Activated naive CD8-positive, alpha-beta T cell treated with anti-CD3 and anti-CD28 coated beads for 36 hours (primary cell): Measurements from ENCODE around the gene ASB8. TPM values are rescaled to one million over a fixed set of nuclear protein-coding genes. Genes with fewer than 3 reads are reported as not detected.

Source experiments
- DNase-seq: peaks from one replicate; pipeline ENCODE4 v3.0.0; 2021
- H3K27ac Mint-ChIP-seq: one replicate; pipeline ENCODE4 v1.8.0; 2022; ENCODE audit warnings: mild to moderate bottlenecking, moderate library complexity, mixed read lengths
- H3K27me3 Mint-ChIP-seq: one replicate; pipeline ENCODE4 v1.8.0; 2022; ENCODE audit warnings: mild to moderate bottlenecking, mixed read lengths
- H3K36me3 Mint-ChIP-seq: one replicate; pipeline ENCODE4 v1.8.0; 2021; ENCODE audit warnings: mild to moderate bottlenecking, mixed read lengths
- H3K4me1 Mint-ChIP-seq: one replicate; pipeline ENCODE4 v1.8.0; 2021; ENCODE audit warnings: mixed read lengths
- H3K4me3 Mint-ChIP-seq: one replicate; pipeline ENCODE4 v1.8.0; 2022; ENCODE audit warnings: mild to moderate bottlenecking, moderate library complexity, mixed read lengths
- H3K9me3 Mint-ChIP-seq: one replicate; pipeline ENCODE4 v1.8.0; 2022; ENCODE audit warnings: mixed read lengths
- total RNA-seq, 2 experiments: library from RNA; stranded (reverse); gene quantifications; one replicate each; pipeline ENCODE4 v1.2.3, GENCODE V29; 2021

The ASB8 gene
- total RNA-seq, 2 experiments from 2014 or later: 29.9 to 30.3 TPM

GRCh38 chr12:48187916-48188695 is 30.8 kb upstream of the ASB8 start:
- Mint-ChIP-seq H3K4me3 (no peak overlapping the region), H3K9me3 (no peaks in the 10 kb centered on the region)

GRCh38 chr12:48185181-48185919 is 28.0 kb upstream of the ASB8 start:
- Mint-ChIP-seq H3K9me3 (no peaks in the 10 kb centered on the region), H3K36me3 (no peaks in the 10 kb centered on the region), H3K27ac (no peak overlapping the region), H3K4me3 (peak overlapping the region; percentile 18), H3K27me3 (peaks cover 38% of the 10 kb centered on the region), H3K4me1 (peaks cover 22% of the 10 kb centered on the region)
- no peak for DNase-seq

More at GRCh38 chr12:48187916-48188695, 30.8 kb upstream of the ASB8 start:
- H3K36me3 Mint-ChIP-seq: no peaks in the 10 kb centered on the region
- H3K27me3 Mint-ChIP-seq: peaks cover 32% of the 10 kb centered on the region
- no peak for DNase-seq
- H3K27ac Mint-ChIP-seq: no peak overlapping the region
- H3K4me1 Mint-ChIP-seq: peaks cover 15% of the 10 kb centered on the region

GRCh38 chr12:48184549-48184922 is 27.2 kb upstream of the ASB8 start:
- Mint-ChIP-seq H3K27ac (no peak overlapping the region), H3K9me3 (no peaks in the 10 kb centered on the region)

GRCh38 chr12:48183876-48184548 is 26.7 kb upstream of the ASB8 start:
- H3K27ac Mint-ChIP-seq: no peak overlapping the region
- DNase-seq: peak; percentile 18
- no peaks in the 10 kb centered on the region for H3K36me3 Mint-ChIP-seq
- no peaks in the 10 kb centered on the region for H3K9me3 Mint-ChIP-seq
- H3K4me1 Mint-ChIP-seq: peaks cover 19% of the 10 kb centered on the region
- peak overlapping the region; percentile 93 for H3K4me3 Mint-ChIP-seq
- peaks cover 36% of the 10 kb centered on the region for H3K27me3 Mint-ChIP-seq

More at GRCh38 chr12:48184549-48184922, 27.2 kb upstream of the ASB8 start:
- no peak for DNase-seq
- Mint-ChIP-seq H3K4me3 (peak overlapping the region; percentile 93), H3K36me3 (no peaks in the 10 kb centered on the region), H3K27me3 (peaks cover 36% of the 10 kb centered on the region), H3K4me1 (peaks cover 19% of the 10 kb centered on the region)

GRCh38 chr12:48183091-48183875 is 26.0 kb upstream of the ASB8 start, which contains the start of gene CCDC184:
TSS of gene CCDC184 (plus strand) at chr12:48183644. CDS start at chr12:48184123, 479 bp downstream.
- peaks cover 41% of the 10 kb centered on the region for H3K27me3 Mint-ChIP-seq
- H3K36me3 Mint-ChIP-seq: no peaks in the 10 kb centered on the region
- H3K9me3 Mint-ChIP-seq: no peaks in the 10 kb centered on the region
- peaks cover 19% of the 10 kb centered on the region for H3K4me1 Mint-ChIP-seq
- H3K4me3 Mint-ChIP-seq: peak within 1 kb of the TSS; percentile 93
- H3K27ac Mint-ChIP-seq: peak within 1 kb of the TSS; percentile 66
- DNase-seq: peak; percentile 71

GRCh38 chr12:48182631-48183030 is 25.3 kb upstream of the ASB8 start:
- Mint-ChIP-seq H3K9me3 (no peaks in the 10 kb centered on the region), H3K36me3 (no peaks in the 10 kb centered on the region), H3K27ac (no peak overlapping the region), H3K4me1 (peaks cover 19% of the 10 kb centered on the region), H3K4me3 (peak overlapping the region; percentile 93), H3K27me3 (peaks cover 41% of the 10 kb centered on the region)
- no peak for DNase-seq

GRCh38 chr12:48180857-48181495 is 23.7 kb upstream of the ASB8 start:
- DNase-seq: no peak
- no peaks in the 10 kb centered on the region for H3K9me3 Mint-ChIP-seq
- no peak overlapping the region for H3K27ac Mint-ChIP-seq
- no peaks in the 10 kb centered on the region for H3K36me3 Mint-ChIP-seq
- no peak overlapping the region for H3K4me3 Mint-ChIP-seq
- peaks cover 45% of the 10 kb centered on the region for H3K27me3 Mint-ChIP-seq
- H3K4me1 Mint-ChIP-seq: peaks cover 18% of the 10 kb centered on the region

GRCh38 chr12:48180424-48180823 is 23.1 kb upstream of the ASB8 start:
- Mint-ChIP-seq H3K36me3 (no peaks in the 10 kb centered on the region), H3K27ac (no peak overlapping the region), H3K4me3 (no peak overlapping the region), H3K27me3 (peaks cover 39% of the 10 kb centered on the region), H3K9me3 (no peaks in the 10 kb centered on the region), H3K4me1 (peaks cover 20% of the 10 kb centered on the region)
- no peak for DNase-seq

GRCh38 chr12:48179466-48179865 is 22.2 kb upstream of the ASB8 start:
- H3K27ac Mint-ChIP-seq: no peak overlapping the region
- peaks cover 18% of the 10 kb centered on the region for H3K4me1 Mint-ChIP-seq
- peaks cover 30% of the 10 kb centered on the region for H3K27me3 Mint-ChIP-seq
- DNase-seq: no peak
- no peaks in the 10 kb centered on the region for H3K36me3 Mint-ChIP-seq
- H3K9me3 Mint-ChIP-seq: no peaks in the 10 kb centered on the region
- H3K4me3 Mint-ChIP-seq: no peak overlapping the region

- Mint-ChIP-seq H3K9me3 (no peaks in the 10 kb centered on the region), H3K27me3 (peaks cover 24% of the 10 kb centered on the region), H3K36me3 (no peaks in the 10 kb centered on the region), H3K4me1 (peaks cover 18% of the 10 kb centered on the region), H3K27ac (no peak overlapping the region), H3K4me3 (no peak overlapping the region)
- no peak for DNase-seq
Observed at GRCh38 chr12:48177982-48178381, 20.7 kb upstream of the ASB8 start.

GRCh38 chr12:48176417-48176751 is 19.1 kb upstream of the ASB8 start:
- DNase-seq: no peak
- Mint-ChIP-seq H3K27ac (no peak overlapping the region), H3K4me3 (no peak overlapping the region), H3K27me3 (peaks cover 24% of the 10 kb centered on the region), H3K9me3 (no peaks in the 10 kb centered on the region), H3K36me3 (no peaks in the 10 kb centered on the region), H3K4me1 (peaks cover 9% of the 10 kb centered on the region)

GRCh38 chr12:48175613-48176416 is 18.5 kb upstream of the ASB8 start:
- no peak overlapping the region for H3K4me3 Mint-ChIP-seq
- peaks cover 19% of the 10 kb centered on the region for H3K27me3 Mint-ChIP-seq
- H3K4me1 Mint-ChIP-seq: peaks cover 9% of the 10 kb centered on the region
- H3K27ac Mint-ChIP-seq: no peak overlapping the region
- no peak for DNase-seq
- no peaks in the 10 kb centered on the region for H3K36me3 Mint-ChIP-seq
- H3K9me3 Mint-ChIP-seq: no peaks in the 10 kb centered on the region

GRCh38 chr12:48169011-48169410 is 11.7 kb upstream of the ASB8 start:
- no peak overlapping the region for H3K27ac Mint-ChIP-seq
- no peak for DNase-seq

More at GRCh38 chr12:48169011-48169410, 11.7 kb upstream of the ASB8 start:
- H3K4me3 Mint-ChIP-seq: no peak overlapping the region
- no peaks in the 10 kb centered on the region for H3K36me3 Mint-ChIP-seq
- peaks cover 8% of the 10 kb centered on the region for H3K27me3 Mint-ChIP-seq
- H3K9me3 Mint-ChIP-seq: no peaks in the 10 kb centered on the region
- peaks cover 4% of the 10 kb centered on the region for H3K4me1 Mint-ChIP-seq
